Chondrocyte (in vitro differentiated cells): Measurements from ENCODE around the gene CEP128. TPM values are rescaled to one million over a fixed set of nuclear protein-coding genes. Genes with fewer than 3 reads are reported as not detected.

Source experiments
- DNase-seq: peaks from one replicate; pipeline ENCODE4 v3.0.0; 2021; ENCODE audit warnings: mixed read lengths, low spot score
- H3K27ac Mint-ChIP-seq: one replicate; pipeline ENCODE4 v1.8.0; 2021; ENCODE audit warnings: mild to moderate bottlenecking, moderate library complexity, mixed read lengths; ENCODE audit not compliant: unreplicated experiment
- H3K27me3 Mint-ChIP-seq: 2 replicates; pipeline ENCODE4 v1.8.0; 2021; ENCODE audit warnings: low read depth, mixed read lengths
- H3K36me3 Mint-ChIP-seq: 2 replicates; pipeline ENCODE4 v1.8.0; 2021; ENCODE audit warnings: low read depth, mixed read lengths
- H3K4me1 Mint-ChIP-seq: 2 replicates; pipeline ENCODE4 v1.8.0; 2021; ENCODE audit warnings: low read depth, mild to moderate bottlenecking, mixed read lengths
- H3K4me3 Mint-ChIP-seq: one replicate; pipeline ENCODE4 v1.8.0; 2021; ENCODE audit warnings: mild to moderate bottlenecking, moderate library complexity, mixed read lengths; ENCODE audit not compliant: unreplicated experiment
- H3K9me3 Mint-ChIP-seq: 2 replicates; pipeline ENCODE4 v1.8.0; 2021; ENCODE audit warnings: low read depth, mixed read lengths
- total RNA-seq: library from RNA; stranded (reverse); gene quantifications from 3 replicates; pipeline ENCODE4 v1.2.1, GENCODE V29; 2021
- TF ChIP-seq, protein P1 (sequence below): fragments of 200-600 bp; sonication (generic); IDR thresholded peaks from 2 replicates; pipeline ENCODE4 v1.5.0; 2021; ENCODE audit warnings: antibody characterized with exemption, mild to moderate bottlenecking, moderate library complexity

Gene CEP128
- total RNA-seq, 1 donor from 2014 or later, result 3.5 TPM

GRCh38 chr14:80507292-80507869 lies 434.2 kb downstream of the CEP128 start:
- Mint-ChIP-seq H3K36me3 (peaks cover 1% of the 10 kb centered on the region), H3K4me3 (no peak overlapping the region), H3K27me3 (no peaks in the 10 kb centered on the region), H3K4me1 (no peaks in the 10 kb centered on the region), H3K27ac (no peak overlapping the region), H3K9me3 (peaks cover 28% of the 10 kb centered on the region)
- TF ChIP-seq, protein P1, sequence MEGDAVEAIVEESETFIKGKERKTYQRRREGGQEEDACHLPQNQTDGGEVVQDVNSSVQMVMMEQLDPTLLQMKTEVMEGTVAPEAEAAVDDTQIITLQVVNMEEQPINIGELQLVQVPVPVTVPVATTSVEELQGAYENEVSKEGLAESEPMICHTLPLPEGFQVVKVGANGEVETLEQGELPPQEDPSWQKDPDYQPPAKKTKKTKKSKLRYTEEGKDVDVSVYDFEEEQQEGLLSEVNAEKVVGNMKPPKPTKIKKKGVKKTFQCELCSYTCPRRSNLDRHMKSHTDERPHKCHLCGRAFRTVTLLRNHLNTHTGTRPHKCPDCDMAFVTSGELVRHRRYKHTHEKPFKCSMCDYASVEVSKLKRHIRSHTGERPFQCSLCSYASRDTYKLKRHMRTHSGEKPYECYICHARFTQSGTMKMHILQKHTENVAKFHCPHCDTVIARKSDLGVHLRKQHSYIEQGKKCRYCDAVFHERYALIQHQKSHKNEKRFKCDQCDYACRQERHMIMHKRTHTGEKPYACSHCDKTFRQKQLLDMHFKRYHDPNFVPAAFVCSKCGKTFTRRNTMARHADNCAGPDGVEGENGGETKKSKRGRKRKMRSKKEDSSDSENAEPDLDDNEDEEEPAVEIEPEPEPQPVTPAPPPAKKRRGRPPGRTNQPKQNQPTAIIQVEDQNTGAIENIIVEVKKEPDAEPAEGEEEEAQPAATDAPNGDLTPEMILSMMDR, result no peak
- no peak for DNase-seq

- Mint-ChIP-seq H3K27ac (no peak overlapping the region), H3K36me3 (no peaks in the 10 kb centered on the region), H3K4me1 (peaks cover 5% of the 10 kb centered on the region), H3K9me3 (peaks cover 5% of the 10 kb centered on the region), H3K27me3 (no peaks in the 10 kb centered on the region), H3K4me3 (no peak overlapping the region)
- TF ChIP-seq, protein P1, result no peak
- no peak for DNase-seq
Observed at GRCh38 chr14:80504781-80505180, 436.8 kb downstream of the CEP128 start.

- Mint-ChIP-seq H3K9me3 (no peaks in the 10 kb centered on the region), H3K36me3 (no peaks in the 10 kb centered on the region), H3K27me3 (no peaks in the 10 kb centered on the region)
Observed at GRCh38 chr14:80498533-80498932, 443.0 kb downstream of the CEP128 start.

DNA sequence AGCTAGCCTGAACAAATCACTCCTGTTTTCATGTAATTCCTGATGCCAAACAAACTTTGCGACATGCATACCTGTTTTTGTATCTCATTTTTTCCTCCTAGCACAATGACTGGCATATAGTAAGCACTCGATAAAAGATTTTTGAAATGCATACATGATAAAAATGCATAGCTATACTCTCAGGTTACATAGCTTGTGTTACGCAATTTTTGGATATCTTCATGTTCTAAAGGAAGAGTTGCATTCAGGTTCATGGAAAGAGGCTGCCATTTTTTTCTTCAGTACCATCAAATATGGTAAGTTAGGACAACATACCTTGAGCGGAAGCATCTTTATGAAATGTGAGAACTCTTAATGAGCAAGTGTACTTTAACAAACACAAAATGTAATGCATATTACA lies 445.4 kb downstream of the CEP128 start:
- TF ChIP-seq, protein P1, result no peak
- DNase-seq, result no peak
- Mint-ChIP-seq H3K36me3 (no peaks in the 10 kb centered on the region), H3K4me3 (no peak overlapping the region), H3K27me3 (no peaks in the 10 kb centered on the region), H3K4me1 (peaks cover 27% of the 10 kb centered on the region), H3K27ac (no peak overlapping the region), H3K9me3 (no peaks in the 10 kb centered on the region)

More at GRCh38 chr14:80498533-80498932, 443.0 kb downstream of the CEP128 start:
- H3K4me1 Mint-ChIP-seq, result peaks cover 13% of the 10 kb centered on the region
- TF ChIP-seq, protein P1, result no peak
- no peak overlapping the region for H3K4me3 Mint-ChIP-seq
- DNase-seq, result no peak
- no peak overlapping the region for H3K27ac Mint-ChIP-seq

DNA sequence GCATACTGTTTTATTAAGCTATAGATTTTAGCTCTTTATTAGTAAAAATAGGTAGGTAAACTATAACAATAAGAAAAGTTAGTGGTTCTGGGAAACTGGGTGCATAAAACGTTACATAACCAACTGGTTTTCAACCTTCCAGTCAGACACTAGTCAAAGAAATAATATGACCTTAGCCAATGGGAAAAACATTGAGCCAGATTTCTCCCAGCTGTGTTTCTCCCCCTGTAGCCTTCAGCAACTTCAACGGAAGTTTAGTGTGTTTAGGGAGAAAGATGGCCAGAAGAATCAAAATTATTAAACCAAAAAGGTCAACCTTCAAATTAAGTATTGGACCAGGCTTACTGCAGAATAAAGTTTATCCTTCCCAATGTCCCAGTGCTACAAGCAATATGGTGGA lies 446.8 kb downstream of the CEP128 start:
- no peak for DNase-seq
- Mint-ChIP-seq H3K4me3 (no peak overlapping the region), H3K4me1 (peaks cover 30% of the 10 kb centered on the region), H3K36me3 (no peaks in the 10 kb centered on the region), H3K27ac (no peak overlapping the region), H3K27me3 (no peaks in the 10 kb centered on the region), H3K9me3 (no peaks in the 10 kb centered on the region)
- TF ChIP-seq, protein P1, result no peak
